GM21723 (cell line): ENCODE data around the gene HOXB6.

Source experiments
- ATAC-seq: cut with Tn5 transposase; IDR thresholded peaks from one replicate; pipeline ENCODE4 v1.9.1; 2021; ENCODE audit warnings: mild to moderate bottlenecking, moderate library complexity; ENCODE audit not compliant: unreplicated experiment

HOXB6 gene

DNA sequence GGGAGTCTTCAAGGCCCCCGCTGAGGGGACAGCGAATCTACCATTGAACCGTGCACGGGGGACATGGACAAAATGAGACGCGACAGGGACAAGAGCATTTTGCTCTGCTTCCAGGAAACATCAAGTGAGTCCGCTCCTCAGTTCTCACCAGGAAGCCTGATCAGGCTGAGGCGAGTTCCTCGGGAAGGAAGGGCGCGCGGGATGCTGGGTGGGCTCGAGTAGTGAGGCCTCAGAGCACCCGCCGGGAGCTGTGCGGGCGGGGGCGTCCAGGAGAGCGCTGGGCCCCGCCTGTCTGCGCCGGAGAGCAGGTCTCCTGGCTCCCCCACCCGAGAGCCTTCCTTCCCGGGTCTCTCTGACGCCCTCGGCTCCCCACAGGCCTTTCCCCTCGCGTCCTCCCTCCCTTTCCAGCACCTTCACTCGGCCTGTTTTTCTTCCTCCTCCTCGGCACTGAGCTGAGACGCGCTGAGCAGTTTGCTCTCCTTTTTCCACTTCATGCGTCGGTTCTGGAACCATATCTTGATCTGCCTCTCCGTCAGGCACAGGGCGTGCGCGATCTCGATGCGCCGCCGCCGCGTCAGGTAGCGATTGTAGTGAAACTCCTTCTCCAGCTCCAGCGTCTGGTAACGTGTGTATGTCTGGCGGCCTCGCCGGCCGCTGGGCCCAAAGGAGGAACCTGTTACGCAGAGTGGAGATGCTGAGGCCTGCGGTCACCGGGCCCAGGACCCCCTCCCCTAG is 8.6 kb downstream of the HOXB6 start:
- no peak for ATAC-seq

DNA sequence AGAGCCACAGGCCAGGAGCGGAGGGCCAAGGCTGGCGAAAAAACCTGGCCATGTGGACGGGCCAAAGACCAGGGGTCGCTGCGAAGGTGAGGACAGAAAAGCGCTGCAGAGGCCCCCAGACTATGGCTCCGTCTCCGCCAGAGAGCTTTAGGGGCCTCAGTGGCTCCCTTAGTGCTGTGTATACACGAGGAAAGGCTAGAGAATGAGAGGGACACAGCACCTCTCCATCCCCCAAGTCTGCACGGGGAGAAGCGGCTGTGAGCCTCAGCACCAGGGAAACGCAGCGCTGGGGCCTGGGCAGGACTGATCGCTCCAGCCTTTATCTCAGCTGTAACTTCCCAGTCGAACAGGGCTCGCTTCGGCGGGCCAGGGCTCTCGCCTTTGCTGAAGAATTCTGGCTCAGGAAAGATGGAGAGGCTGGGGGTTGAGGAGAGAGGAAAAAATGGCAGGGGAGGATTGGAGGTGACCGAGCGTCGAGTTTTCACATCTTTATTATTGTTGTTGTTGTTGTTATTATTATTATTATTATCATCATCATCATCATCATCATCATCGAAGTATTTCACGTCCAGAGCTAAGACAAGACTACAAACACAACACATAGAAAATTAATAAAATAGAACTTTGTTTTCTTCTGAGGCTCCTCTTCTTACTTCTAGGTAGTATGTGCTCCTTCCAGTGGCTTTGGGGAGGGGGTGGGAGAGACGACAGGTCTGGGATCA is 9.3 kb downstream of the HOXB6 start:
- no peak for ATAC-seq

DNA sequence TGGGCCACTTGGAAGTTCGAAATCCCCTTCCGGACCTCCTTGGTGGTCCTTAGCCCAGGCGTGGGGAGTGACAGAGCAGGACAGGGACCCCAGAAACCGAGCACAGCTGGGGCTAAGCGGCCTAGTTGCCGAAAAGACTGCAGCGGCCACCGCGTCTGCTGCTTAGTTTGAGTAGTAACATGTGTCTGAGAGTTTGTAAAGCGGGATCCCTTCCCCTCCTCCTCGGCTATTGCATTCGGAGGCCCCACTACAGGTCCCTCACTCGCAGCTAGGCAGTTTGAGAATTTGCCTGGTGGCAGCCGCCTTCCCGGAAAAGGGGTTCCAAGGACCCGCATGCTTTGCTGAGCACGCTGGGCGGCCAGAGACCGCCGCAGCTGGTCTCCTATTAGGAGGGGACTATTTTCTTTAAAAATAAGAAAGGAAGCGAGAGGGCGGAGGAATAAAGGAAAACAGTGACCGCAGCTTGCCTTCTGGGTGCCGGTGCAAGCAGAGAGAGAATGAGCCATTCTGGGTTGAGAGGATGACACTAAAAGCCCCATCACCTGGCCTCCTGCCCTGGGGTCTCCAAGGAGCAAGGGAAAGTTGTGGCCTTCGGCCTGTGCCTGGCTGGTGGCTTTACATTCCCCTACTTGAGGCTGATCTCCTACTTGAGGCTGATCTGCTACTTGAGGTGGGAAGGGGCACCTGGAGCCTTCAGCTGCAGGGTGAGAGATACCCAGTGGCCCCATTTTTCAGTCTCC is 10.1 kb downstream of the HOXB6 start:
- ATAC-seq: no peak

DNA sequence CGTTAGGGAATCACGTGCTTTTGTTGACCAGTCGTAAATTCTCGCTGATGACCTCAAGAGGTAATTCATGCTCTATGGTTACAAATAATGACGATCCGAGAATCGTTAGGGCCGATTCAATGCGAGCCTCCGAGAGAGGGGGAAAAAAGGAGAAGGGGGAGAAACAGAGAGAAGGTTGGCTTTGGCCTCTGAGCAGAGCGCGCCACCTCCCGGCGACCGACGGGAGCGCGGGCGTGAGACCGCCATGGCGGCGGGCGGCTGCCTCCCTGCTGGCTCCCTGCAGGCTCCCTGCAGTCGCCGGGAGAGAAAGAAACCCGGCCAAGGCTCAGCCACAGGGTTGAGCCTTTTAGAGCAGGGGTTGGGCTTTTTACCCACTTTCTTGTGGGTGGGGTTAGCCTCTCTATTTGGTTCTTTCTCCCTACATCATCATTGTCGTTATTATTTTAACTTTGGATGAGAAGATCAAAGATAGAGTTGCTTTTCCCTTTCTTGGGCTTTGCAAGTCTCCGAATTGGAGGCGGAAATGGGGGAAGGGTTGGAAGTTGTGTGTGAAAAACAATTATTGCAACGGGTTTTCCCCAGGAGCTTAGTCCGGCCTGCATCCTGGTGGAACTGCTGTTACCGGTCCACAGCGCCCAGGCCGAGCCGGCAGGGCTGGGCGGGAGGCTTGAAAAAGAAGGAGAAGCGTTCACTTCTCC is 10.8 kb downstream of the HOXB6 start:
- no peak for ATAC-seq

DNA sequence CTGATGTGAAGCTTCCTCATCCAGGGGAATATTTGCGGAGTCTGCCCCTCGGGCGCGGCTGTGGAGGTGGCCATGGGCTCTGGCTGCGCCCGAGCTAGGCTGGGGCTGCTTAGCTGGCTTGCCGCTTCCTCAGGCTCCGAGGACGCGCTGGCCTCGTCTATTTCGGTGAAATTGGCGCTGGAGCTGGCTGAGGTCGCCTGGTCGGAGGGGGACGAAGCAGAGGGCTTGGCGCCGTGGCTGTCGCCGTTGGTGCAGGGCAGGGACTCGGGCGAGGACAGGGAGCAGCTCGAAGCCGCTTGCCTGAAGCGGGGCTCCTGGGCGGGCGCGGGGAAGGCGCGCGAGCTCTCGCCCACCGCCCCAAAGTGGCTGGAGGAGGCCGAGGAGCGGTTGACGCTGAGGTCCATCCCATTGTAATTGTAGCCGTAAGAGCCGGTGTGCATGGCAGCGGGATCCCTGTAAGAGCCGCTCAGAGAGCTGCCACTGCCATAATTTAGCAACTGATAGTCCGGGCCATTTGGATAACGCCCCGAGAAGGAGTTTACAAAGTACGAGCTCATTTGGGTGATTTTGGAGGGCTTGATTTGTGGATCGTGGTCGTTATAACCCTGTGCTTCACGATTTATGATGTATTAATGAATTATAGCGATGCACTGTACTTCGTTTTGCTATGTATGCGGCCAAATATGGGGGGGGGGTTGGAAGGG is 11.5 kb downstream of the HOXB6 start, which contains the start of gene HOXB5:
TSS of gene HOXB5 (minus strand) at position 654 of the 704 bp plus-strand sequence. CDS start at position 557, 97 bp downstream.
- ATAC-seq: no peak

DNA sequence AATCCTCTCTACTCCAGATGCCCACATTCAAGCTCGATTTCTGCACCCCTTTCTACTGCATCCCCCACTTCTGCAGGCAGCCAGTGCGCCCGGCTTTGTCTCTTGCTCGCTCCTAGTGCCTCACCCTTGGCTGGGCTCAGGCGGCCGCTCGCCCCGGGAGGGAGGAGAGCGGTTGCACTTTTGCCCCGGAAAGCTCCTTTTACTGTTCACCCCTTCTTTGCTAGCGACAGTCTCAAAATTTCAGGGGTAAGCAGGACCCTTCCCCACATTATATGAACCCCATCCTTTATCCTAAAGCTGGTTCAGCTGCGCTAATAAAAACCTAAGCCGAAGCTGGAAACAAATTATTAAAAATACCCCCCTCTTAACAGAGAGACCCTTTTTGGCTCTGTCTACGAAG is 12.2 kb downstream of the HOXB6 start:
- no peak for ATAC-seq

DNA sequence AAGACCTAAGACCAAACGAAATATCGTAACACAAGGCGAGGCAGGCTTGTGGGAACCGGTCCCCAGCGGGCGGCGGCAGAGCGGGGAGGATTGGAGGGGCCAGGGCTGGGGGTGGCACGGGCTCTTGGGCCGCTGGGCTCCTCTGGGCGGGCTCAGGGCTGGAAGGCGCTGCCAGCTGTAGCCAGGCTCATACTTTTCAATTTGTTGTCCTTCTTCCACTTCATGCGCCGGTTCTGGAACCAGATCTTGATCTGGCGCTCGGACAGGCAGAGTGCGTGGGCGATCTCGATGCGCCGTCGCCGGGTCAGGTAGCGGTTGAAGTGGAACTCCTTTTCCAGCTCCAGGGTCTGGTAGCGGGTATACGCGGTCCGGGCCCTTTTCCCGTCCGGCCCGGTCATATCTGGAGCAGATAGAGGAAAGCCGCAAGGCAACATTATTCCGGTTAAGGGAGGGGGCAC is 12.7 kb downstream of the HOXB6 start:
- no peak for ATAC-seq

DNA sequence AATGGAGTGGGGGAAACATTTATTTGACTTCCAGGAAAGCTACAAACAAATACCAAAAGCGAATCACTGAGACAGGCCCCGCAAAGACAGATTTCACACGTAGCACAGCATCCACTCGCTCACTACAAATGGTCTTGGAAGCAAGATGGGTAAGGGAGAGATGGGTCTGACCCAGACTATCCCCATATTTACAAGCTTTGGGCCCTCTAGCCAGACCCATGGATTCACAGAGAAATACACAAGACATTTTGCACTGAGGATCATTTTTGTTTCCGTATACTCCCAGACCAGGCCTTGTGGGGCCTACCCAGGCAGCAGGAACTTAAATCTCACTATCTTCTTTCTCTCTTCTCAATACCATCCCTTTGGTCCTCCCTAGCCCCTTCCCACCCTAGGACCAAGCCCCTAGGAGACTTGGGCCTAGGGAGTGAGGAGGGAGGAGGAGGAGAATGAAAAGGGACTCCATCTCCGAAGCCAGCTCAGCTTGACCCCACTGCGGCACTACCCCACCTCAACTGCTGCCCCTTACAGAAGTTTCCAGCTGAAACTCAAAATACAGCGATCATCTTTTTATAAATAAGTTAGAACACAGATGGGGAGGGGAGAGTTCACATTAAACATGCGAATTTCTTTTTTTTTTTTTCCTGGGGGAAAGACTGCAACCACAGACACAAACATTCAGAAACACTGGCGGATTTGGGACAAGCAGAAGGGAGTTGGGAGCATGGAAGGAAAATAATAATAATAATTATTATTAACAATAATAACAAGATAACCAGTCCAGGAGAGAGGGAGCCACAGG is 13.3 kb downstream of the HOXB6 start:
- no peak for ATAC-seq

DNA sequence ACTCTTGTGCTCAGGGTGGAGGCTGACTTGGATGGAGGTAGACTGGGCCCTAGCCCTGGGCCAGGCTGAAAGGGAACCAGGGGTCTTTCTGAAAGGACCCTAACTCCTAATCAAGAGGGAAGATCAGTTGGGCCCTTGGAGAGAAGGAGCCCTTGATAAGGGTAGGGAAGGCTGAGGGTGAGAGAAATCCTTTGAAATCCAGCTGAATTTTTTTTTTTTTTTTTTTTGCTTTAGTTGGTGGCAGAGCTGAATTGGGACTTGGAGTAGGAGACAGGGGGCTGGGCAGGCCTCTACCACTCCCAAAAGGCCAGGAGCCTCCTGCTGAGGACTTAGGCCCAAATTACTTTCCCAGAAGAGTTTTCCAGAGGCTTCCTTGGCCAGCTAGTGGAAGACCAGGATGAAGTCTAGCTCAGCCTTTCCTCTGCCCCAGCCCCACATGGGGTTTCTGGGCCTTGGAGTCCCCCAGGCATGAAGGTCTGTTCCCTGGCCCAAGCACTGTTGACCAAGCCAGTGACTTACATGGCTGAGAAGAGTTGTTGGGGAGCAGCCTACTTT is 14.1 kb downstream of the HOXB6 start:
- no peak for ATAC-seq

DNA sequence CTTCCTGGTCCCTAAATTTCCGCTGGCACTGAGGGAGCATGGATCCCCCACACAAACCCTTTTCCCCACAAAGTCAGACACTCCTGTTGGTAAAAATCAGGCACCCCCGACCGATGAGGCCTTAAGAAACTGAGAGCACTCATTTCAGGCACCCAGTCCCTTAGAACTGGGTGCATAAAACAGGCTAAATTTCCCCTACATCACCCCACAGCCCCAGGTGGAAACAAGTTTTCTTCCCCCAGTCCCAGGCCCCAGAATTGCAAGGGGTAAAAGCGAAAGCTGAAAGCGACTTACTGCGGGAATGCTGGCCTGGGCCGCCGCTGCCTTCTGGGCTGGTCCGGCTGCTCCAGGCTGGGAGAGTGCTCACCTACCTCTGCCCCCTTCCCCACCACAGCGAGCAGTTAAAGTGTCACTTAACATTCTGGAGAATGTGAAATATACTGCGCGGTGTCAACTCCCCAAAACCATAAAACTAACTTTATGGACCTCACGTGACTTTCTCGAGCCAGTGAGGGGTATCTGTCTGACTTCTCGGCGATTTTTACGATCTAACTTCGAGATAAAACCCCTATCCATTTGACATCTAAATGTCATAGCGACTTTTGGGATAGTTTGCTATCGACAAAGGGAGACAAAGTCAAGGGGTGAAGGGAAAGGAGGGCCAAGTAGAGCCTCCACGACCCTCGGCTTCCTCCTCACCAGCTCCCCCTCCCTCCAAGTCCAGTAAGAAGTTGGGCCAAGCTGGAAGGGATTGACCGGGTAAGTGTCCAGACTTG is 14.8 kb downstream of the HOXB6 start, which contains the start of gene HOXB3:
TSS of gene HOXB3 (minus strand) at position 411 of the 776 bp plus-strand sequence. CDS start 37,767 bp downstream, outside the sequence.
- no peak for ATAC-seq

DNA sequence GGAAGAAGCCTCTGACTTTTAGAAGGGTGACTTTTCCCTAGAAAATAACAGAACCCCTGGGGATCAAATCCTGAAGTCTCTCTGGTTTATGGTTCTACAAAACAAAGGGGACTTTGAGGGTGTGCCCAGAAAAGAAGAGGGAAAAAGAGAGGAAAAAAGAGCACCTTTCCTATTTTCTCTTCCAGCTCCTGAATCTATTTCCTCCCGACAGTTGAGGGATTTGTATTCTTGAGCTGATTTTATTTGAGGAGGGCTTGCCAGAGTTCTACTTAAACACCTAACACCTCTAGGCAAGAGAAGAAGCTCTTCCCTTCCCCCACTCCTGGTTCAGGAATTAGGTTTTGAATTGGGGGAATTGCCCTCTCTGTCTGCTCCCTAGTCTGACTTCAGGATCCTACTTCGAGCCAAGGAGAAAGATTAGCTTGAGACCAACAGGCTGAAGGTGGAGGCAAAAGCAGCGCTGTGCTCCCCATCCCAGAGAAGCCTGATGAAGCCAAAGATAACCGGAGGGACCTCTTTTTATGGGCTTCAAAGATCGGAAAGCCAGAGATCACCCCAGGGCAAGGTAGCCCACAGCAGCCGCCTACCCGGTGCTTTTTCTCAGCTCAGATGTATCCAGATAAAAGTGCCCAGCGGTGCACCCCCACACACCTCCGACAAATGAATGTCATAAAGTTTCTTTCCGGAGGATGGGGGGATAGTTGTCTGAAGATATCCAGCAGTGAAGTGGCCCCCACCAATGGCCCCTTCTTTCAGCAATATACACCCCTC is 15.5 kb downstream of the HOXB6 start:
- ATAC-seq: no peak

DNA sequence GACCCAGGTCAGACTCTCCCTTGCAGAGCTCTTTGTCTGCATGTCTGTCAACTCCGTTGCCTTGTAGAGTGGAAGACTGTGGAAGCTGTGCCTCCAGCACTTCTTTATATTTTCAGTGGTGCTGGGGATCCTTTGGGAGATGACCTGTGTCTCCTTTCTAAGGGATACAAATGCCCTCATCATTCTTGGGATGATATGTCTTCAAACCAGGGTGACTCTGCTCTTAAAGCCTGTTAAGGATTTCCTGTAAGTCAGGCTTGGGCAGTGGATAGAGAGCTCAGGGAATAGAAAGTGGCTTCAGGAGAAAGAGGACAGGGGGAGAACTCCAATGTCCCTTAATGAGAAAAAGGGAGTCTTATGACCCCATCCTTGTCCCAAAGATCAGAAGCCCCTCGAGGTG is 16.3 kb downstream of the HOXB6 start:
- ATAC-seq: no peak

DNA sequence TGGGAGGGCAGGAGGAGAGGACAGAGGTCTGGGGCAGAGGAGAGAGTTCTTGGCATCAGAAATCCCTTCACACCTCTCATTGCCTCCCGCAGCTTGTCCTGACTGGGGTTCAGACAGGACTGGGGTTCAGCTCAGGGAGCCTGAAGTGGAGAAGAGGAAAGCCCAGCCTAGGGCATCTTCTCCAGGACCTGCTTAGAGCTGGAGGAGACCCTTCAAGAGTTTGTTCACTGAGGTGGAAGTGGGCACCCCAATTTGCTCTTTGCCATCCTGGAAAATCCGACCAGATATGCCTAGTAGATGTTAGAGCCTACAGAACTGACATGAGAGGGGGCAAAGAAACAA is 16.7 kb downstream of the HOXB6 start:
- no peak for ATAC-seq

DNA sequence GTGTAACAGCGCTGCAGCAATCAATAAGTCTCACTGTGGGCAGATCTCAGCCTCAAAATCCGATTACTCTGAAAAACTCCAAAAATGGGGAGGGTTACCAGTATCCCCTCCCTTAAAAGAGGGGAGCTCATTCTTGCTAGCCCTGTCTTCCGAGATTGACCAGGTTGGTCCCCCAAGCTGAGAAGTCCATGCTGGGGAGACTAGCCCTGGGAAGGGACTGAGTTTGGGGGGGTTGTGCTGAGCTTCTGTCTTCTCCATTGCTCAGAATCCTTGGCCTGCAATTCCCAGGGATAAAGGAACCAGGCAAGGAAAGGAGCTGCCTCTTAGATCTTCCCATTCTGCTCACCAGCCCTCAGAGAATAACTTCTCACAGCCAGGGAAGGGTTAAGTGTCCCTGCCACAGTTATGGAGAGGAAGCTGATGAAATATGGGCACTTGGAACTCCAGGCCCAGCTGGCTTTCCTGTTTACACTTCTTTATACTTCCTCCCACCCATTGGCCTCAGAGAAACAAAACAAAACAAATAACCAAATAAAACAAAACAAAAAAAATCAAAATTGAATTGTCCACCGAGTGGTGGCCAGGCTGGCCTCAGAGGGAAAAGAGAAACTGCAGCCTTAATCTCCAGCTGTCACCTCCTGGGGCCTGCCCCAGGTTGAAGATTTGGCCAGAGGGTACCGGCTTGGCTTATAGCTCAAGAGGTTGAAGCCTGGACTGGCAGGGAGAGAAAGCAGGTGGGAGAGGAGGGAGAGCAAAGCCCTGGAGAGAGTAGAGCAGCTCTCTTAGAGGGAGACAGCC is 17.3 kb downstream of the HOXB6 start:
- no peak for ATAC-seq

DNA sequence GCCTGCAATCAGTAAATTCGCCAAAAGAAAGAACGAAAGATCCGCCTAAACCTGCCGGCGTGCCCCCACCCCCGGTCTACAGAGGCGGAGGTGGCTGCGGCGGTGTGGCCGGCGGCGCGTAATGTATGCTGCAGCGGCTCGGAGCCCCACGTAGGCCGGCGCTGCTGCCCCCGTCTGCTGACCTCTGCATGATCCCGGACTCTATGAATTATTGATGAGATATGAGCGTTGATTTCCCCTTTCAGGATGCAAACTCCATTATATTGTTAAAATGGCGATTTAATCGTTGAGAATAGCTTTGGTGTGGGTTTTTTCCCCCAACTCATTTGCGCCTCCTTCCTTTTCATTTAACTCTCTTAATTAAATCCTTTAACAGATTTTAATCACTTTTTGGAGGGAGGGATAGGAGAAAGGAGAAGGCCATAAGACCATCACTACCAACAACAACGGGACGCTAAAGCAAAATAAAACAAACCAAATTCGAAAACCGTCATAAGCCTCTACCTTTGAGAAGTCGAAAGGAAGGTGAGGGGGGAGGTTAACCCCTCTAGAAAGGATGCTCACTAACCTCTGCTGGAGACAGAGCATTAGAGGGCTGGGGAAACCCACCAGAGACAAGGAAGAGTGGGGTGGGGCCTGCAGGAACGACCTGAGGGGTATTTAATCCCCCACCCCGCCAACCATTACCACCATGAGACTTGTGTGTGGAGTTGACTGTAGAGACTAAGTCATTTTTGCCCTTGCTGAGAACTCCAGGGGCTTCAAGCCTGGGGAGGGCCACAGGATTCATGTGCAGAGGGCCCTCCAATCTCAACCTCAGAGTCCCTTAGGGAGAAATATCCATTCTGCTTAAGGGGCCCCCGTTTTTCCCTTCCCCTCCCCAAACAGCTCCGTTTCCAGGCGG is 18.2 kb downstream of the HOXB6 start:
- ATAC-seq: no peak

DNA sequence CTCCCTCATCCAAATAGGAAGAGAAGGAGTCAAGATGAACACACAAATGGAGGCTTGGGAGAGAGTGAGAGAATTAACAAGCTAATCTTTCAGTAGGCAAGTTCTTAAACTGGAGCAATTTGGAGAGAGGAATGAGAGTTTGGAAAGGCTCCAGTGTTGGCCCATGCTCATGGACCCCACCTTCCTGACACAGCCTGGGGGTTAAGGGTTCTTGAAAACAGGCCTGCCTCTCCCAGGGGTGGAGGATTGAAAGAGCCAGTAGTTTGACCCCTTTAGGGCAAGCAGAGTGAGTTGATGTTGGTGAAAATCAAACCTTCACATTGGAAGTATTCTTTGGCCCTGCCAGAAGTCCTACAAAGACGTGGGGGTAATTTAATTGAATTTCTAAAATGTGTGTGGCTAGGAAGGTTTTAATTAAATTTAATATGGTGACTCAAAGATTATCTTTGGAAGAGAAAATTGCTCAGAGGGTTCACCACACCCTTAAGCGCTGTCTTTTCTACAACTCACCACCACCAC is 20.5 kb downstream of the HOXB6 start:
- ATAC-seq: no peak
